PFSK-1 (cell line): Measurements from ENCODE around the gene USP24.

ENCODE experiments used
- FOXP2 ChIP-seq: optimal IDR thresholded peaks from 2 replicates; pipeline ENCODE3; 2011; ENCODE audit warnings: borderline replicate concordance, control low read depth, inconsistent platforms; ENCODE audit not compliant: insufficient read depth; ENCODE audit errors: extremely low read length, extremely low read depth
- POLR2AphosphoS5 ChIP-seq: IDR thresholded peaks from 2 replicates; pipeline ENCODE4 v1.6.1; 2012; ENCODE audit warnings: low read depth, mild to moderate bottlenecking, control low read depth, low read length, moderate library complexity
- SIN3A ChIP-seq: IDR thresholded peaks from 2 replicates; pipeline ENCODE4 v1.6.1; 2012; ENCODE audit warnings: mild to moderate bottlenecking, low read length, moderate library complexity, borderline replicate concordance; ENCODE audit not compliant: insufficient read depth
- TAF1 ChIP-seq: IDR thresholded peaks from 2 replicates; pipeline ENCODE4 v1.6.1; 2012; ENCODE audit warnings: low read length, control low read depth, borderline replicate concordance; ENCODE audit not compliant: insufficient read depth
- TF ChIP-seq, protein P1 (sequence below), 2 experiments: IDR thresholded peaks; 2 replicates each; pipeline versions ENCODE4 v1.6.1 to v1.8.0; 2011 to 2012; ENCODE audit warnings: low read depth in 2 of 2, low read length in 2 of 2, control low read depth in 1 of 2, inconsistent platforms in 1 of 2, mild to moderate bottlenecking in 1 of 2, moderate library complexity in 1 of 2; ENCODE audit not compliant: insufficient read depth in 1 of 2

The USP24 gene

GRCh38 chr1:55194851-55195250 lies 20.3 kb downstream of the USP24 start:
- TF ChIP-seq, protein P1, sequence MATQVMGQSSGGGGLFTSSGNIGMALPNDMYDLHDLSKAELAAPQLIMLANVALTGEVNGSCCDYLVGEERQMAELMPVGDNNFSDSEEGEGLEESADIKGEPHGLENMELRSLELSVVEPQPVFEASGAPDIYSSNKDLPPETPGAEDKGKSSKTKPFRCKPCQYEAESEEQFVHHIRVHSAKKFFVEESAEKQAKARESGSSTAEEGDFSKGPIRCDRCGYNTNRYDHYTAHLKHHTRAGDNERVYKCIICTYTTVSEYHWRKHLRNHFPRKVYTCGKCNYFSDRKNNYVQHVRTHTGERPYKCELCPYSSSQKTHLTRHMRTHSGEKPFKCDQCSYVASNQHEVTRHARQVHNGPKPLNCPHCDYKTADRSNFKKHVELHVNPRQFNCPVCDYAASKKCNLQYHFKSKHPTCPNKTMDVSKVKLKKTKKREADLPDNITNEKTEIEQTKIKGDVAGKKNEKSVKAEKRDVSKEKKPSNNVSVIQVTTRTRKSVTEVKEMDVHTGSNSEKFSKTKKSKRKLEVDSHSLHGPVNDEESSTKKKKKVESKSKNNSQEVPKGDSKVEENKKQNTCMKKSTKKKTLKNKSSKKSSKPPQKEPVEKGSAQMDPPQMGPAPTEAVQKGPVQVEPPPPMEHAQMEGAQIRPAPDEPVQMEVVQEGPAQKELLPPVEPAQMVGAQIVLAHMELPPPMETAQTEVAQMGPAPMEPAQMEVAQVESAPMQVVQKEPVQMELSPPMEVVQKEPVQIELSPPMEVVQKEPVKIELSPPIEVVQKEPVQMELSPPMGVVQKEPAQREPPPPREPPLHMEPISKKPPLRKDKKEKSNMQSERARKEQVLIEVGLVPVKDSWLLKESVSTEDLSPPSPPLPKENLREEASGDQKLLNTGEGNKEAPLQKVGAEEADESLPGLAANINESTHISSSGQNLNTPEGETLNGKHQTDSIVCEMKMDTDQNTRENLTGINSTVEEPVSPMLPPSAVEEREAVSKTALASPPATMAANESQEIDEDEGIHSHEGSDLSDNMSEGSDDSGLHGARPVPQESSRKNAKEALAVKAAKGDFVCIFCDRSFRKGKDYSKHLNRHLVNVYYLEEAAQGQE (IDR thresholded peaks at IDR 0.05; ENCODE audit: insufficient read depth in 1 of 2, low read depth in 2 of 2, low read length in 2 of 2) = no peak
- TF ChIP-seq POLR2AphosphoS5 (no peak), TAF1 (no peak), FOXP2 (no peak), SIN3A (no peak)

- TF ChIP-seq, protein P1 (IDR thresholded peaks at IDR 0.05; ENCODE audit: insufficient read depth in 1 of 2, low read depth in 2 of 2, low read length in 2 of 2) = no peak
- no peak for TF ChIP-seq POLR2AphosphoS5
- no peak for TF ChIP-seq SIN3A
Observed at GRCh38 chr1:55192093-55192492, 23.1 kb downstream of the USP24 start.

- TF ChIP-seq SIN3A (no peak), POLR2AphosphoS5 (no peak), TAF1 (no peak), FOXP2 (no peak)
- TF ChIP-seq, protein P1 (IDR thresholded peaks at IDR 0.05; ENCODE audit: insufficient read depth in 1 of 2, low read depth in 2 of 2, low read length in 2 of 2) = no peak
Observed at GRCh38 chr1:55190109-55190508, 25.1 kb downstream of the USP24 start.

- TF ChIP-seq, protein P1 (IDR thresholded peaks at IDR 0.05; ENCODE audit: insufficient read depth in 1 of 2, low read depth in 2 of 2, low read length in 2 of 2) = no peak
- TF ChIP-seq SIN3A = no peak
- no peak for TF ChIP-seq POLR2AphosphoS5
- TF ChIP-seq FOXP2 = no peak
- TF ChIP-seq TAF1 = no peak
Observed at GRCh38 chr1:55188909-55189308, 26.3 kb downstream of the USP24 start.

- no peak for TF ChIP-seq TAF1
- no peak for TF ChIP-seq POLR2AphosphoS5
- TF ChIP-seq FOXP2 = no peak
- TF ChIP-seq, protein P1 (IDR thresholded peaks at IDR 0.05; ENCODE audit: insufficient read depth in 1 of 2, low read depth in 2 of 2, low read length in 2 of 2) = no peak
- TF ChIP-seq SIN3A = no peak
Observed at GRCh38 chr1:55185832-55186231, 29.3 kb downstream of the USP24 start.
